NB4 (cell line): ENCODE data around the gene ADGRB3.

Source experiments
- DNase-seq: peaks from one replicate; pipeline ENCODE4 v3.0.0; 2010; ENCODE audit warnings: low read depth
- H3K4me3 ChIP-seq: one replicate; pipeline ENCODE4 v1.5.1; 2011; ENCODE audit warnings: mild to moderate bottlenecking, low read depth, low read length, moderate library complexity
- MYC ChIP-seq: IDR thresholded peaks from 2 replicates; pipeline ENCODE4 v1.6.1; 2011; ENCODE audit warnings: low read depth, low read length
- POLR2A ChIP-seq: IDR thresholded peaks from 2 replicates; pipeline ENCODE4 v1.6.1; 2011; ENCODE audit warnings: mild to moderate bottlenecking; ENCODE audit not compliant: insufficient read length; ENCODE audit errors: extremely low read depth
- TF ChIP-seq, protein P1 (sequence below): IDR thresholded peaks from 2 replicates; pipeline ENCODE4 v1.6.1; 2011; ENCODE audit warnings: low read depth, low read length
- TF ChIP-seq, protein P2 (sequence below): IDR thresholded peaks from one replicate; pipeline ENCODE4 v1.5.1; 2012; ENCODE audit warnings: low read depth, low read length

The ADGRB3 gene

DNA sequence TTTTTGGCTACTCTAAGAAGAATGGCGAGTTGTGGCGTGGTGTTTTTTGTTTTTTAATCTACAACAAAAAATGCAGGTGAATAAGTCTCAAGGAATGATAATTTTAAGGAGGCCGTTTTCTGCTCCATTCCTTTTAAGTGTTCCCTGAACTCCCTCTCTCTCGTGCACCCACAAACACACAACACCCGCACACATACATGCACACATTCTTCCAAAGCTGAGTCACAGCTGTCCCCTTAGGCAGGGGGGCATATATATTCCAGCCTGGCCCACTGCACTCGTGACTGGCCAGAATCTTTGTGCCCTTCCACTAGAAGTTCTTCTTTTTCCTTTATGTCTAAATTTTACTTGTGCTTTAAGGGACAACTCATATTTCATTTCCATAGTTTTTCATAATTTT lies 756.0 kb downstream of the ADGRB3 start:
- TF ChIP-seq, protein P1, sequence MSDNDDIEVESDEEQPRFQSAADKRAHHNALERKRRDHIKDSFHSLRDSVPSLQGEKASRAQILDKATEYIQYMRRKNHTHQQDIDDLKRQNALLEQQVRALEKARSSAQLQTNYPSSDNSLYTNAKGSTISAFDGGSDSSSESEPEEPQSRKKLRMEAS = no peak
- TF ChIP-seq, protein P2, sequence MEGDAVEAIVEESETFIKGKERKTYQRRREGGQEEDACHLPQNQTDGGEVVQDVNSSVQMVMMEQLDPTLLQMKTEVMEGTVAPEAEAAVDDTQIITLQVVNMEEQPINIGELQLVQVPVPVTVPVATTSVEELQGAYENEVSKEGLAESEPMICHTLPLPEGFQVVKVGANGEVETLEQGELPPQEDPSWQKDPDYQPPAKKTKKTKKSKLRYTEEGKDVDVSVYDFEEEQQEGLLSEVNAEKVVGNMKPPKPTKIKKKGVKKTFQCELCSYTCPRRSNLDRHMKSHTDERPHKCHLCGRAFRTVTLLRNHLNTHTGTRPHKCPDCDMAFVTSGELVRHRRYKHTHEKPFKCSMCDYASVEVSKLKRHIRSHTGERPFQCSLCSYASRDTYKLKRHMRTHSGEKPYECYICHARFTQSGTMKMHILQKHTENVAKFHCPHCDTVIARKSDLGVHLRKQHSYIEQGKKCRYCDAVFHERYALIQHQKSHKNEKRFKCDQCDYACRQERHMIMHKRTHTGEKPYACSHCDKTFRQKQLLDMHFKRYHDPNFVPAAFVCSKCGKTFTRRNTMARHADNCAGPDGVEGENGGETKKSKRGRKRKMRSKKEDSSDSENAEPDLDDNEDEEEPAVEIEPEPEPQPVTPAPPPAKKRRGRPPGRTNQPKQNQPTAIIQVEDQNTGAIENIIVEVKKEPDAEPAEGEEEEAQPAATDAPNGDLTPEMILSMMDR = no peak
- TF ChIP-seq MYC = no peak
- TF ChIP-seq POLR2A = no peak
- H3K4me3 ChIP-seq = no peak overlapping the region
- DNase-seq = no peak

DNA sequence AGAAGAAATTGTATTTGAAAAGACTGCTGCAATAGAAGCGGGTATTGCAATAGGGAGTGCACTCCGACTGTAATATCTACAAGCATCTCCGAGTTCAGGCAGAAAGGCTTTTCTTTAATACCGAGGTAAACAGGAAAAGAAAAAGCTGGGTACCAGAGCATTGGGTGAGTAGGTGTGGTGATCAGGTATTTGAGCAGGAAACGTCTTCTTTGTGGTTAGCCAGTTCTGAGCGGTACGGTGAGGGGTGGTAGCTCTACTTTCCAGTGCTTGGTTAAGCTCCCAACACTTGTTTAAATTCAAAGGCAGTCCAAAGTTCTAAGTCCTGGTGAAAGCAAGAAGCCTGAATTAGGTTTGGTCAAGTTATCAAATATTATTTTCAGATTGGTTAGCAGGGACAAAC lies 757.7 kb downstream of the ADGRB3 start:
- no peak for DNase-seq
- no peak for TF ChIP-seq POLR2A
- no peak overlapping the region for H3K4me3 ChIP-seq

DNA sequence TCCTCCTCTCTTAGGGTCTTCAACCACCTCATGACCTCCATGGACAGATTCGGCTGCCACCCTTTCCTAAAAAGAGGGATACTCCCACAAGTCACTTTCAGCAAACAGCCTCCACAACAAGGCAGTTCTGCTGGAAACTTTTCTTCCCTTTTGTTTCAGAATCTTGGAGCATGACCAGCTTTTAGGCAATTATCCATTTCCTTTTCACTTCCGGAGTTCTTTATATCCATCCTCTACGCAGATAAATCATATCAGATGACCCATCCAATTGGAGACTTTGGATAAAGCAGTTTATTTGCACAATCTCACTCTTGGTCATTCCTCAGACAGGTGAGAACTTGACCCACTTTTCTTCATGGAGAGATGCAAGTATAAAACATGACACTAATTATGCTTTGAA lies 763.2 kb downstream of the ADGRB3 start:
- TF ChIP-seq, protein P2 = no peak
- TF ChIP-seq, protein P1 = no peak
- TF ChIP-seq MYC (no peak), POLR2A (no peak)
- DNase-seq = no peak
- no peak overlapping the region for H3K4me3 ChIP-seq

DNA sequence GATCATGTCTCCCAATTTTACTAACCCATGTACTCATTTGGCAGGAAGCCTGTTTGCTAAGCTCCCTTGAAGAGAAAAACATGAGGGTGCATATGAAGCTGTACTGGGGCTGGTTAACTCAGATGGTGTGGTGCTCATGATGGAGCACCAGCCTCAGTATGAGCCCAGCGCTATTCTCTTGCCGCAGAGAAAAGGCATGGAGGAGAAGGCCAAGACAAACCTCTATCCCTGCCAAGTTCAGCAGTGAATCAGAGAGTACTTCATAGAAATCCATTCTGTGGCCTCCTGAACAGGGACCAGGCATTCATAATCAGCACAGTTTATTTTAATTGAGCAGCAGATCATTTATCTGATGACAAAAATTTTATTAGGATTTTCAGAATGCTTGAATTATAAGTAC lies 763.6 kb downstream of the ADGRB3 start:
- no peak for DNase-seq
- H3K4me3 ChIP-seq = no peak overlapping the region
- TF ChIP-seq MYC = no peak
- TF ChIP-seq POLR2A = no peak
- TF ChIP-seq, protein P2 = no peak
- TF ChIP-seq, protein P1 = no peak

DNA sequence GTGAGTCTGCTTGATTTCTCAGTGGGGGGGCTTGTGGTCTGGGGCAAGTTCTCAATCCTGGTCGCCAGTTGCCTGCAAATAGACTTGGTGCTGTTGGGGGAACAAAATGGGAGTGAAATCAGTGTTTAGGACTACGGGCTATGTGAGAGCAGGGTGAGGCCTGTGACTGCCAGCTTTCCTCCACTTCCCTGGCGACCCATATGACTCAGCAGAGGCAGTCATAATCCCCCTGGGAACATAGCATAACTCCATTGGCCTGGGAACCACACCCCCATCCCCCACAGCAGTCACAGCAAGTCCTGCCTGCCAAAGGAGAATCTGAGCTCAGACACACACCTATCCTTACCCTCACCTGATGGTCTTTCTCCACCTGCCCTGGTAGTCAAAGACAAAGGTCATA lies 773.8 kb downstream of the ADGRB3 start:
- H3K4me3 ChIP-seq = no peak overlapping the region
- no peak for TF ChIP-seq POLR2A
- TF ChIP-seq, protein P1 = no peak
- DNase-seq = peak; percentile 9

DNA sequence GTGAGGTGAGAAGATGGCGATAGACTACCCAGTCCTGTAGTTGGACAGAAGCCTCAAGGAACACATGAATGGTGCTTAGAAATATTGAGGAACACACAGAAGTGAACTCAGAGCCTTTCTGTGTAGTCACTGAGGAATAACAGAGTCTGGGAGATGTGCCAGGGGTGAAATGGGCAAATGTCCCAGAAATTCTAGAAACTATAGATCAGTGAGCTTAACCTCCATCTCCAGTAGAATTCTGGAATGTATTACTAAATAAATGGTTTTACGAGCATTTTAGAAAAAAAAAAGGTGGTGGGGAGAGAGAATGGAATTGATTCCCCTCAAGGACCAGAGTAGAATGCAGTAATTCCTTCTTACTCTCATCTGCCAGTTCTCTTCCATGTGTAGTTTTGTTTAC lies 781.7 kb downstream of the ADGRB3 start:
- TF ChIP-seq MYC (no peak), POLR2A (no peak)
- TF ChIP-seq, protein P2 = no peak
- TF ChIP-seq, protein P1 = no peak
- DNase-seq = no peak
- H3K4me3 ChIP-seq = no peak overlapping the region

DNA sequence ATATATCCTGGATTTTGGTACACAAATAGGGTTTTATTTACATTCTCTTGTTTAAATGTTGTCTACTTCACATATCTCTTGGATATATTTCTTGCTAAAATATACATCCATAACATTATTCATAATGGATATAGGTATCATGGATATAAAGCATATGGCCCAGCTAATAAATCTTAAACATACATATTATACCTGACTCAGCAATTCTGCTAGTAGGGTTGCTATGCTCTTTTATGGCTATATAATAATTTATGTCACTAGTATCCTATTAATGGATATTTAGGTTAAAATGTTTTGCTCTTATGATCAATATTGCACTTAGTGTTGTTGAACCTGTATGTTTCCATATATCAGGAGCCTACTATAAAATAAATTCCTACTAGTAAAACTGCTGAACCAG lies 786.2 kb downstream of the ADGRB3 start:
- DNase-seq = no peak
- no peak overlapping the region for H3K4me3 ChIP-seq
- TF ChIP-seq, protein P1 = no peak
- TF ChIP-seq, protein P2 = no peak
- TF ChIP-seq MYC (no peak), POLR2A (no peak)
